Epithelial cell of esophagus (primary cell): Measurements from ENCODE around the gene PSMA2.

Experiments
- DNase-seq: peaks from one replicate; pipeline ENCODE4 v3.0.0; 2010; ENCODE audit warnings: low read depth
- H3K4me3 ChIP-seq: 2 replicates; pipeline ENCODE4 v1.5.1; 2011; ENCODE audit warnings: mild to moderate bottlenecking, low read length, control low read depth
- TF ChIP-seq, protein P1 (sequence below): IDR thresholded peaks from 2 replicates; pipeline ENCODE4 v1.5.1; 2011; ENCODE audit warnings: low read depth, mild to moderate bottlenecking, low read length, control low read depth, inconsistent platforms; ENCODE audit not compliant: insufficient read depth; ENCODE audit errors: missing control alignments

Gene PSMA2

DNA sequence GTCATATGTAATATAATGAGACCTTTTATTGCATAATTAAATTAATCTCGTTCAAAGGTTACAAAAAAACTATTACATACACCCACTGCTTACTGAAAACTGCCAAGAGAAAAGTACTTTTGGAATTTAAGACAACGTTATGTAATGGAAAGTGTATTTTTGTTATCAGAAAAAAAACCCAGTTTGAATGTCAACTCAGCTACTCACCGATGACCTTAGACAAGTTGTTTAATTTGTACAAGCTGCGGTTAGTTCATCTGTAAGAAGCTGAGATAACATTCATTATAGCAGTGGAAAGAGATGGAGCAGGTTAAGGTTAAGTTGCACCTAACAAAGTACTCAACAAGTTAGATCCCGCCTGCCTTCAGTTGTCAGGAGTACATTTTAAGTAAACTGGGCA lies 1.1 kb downstream of the PSMA2 start:
- TF ChIP-seq, protein P1, sequence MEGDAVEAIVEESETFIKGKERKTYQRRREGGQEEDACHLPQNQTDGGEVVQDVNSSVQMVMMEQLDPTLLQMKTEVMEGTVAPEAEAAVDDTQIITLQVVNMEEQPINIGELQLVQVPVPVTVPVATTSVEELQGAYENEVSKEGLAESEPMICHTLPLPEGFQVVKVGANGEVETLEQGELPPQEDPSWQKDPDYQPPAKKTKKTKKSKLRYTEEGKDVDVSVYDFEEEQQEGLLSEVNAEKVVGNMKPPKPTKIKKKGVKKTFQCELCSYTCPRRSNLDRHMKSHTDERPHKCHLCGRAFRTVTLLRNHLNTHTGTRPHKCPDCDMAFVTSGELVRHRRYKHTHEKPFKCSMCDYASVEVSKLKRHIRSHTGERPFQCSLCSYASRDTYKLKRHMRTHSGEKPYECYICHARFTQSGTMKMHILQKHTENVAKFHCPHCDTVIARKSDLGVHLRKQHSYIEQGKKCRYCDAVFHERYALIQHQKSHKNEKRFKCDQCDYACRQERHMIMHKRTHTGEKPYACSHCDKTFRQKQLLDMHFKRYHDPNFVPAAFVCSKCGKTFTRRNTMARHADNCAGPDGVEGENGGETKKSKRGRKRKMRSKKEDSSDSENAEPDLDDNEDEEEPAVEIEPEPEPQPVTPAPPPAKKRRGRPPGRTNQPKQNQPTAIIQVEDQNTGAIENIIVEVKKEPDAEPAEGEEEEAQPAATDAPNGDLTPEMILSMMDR: no peak
- no peak for DNase-seq
- H3K4me3 ChIP-seq: peak overlapping the region; percentile 88

DNA sequence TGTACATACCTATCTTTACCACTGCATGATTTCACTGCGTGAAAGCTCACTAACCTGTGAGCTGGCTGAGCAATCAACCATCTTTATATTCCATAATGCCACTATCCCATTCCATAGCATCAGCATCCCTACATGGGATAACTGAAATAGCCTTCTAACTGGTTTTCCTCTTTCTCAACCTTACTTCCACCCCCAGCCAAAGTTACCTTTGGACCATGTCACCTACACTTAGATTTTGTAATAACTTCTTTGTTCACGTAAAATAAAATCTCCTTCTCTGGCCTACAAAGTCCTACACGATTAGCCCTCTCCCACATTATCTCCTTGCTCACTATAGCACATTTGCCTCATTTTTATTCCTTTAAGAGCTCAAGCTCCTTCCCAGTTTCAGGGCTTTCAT lies 2.5 kb downstream of the PSMA2 start:
- TF ChIP-seq, protein P1: no peak
- H3K4me3 ChIP-seq: no peak overlapping the region

DNA sequence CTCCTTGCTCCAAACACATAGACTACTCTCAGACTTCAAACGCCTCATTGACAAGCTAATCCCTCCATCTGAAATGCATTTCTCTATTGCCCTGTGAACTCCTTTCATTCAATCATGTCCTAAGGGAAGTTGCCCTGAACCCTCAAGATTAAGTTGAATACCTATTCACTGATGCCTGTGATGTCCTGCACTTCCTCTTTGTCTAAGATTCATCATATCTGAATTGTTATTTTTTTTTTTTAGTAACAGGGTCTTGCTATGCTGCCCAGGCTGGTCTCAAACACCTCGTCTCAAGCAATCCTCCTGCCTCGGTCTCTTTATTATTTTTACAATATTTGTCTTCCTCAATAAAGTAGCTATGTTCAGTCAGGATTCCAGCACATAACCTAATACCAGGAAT lies 3.2 kb downstream of the PSMA2 start:
- TF ChIP-seq, protein P1: no peak
- DNase-seq: no peak
- H3K4me3 ChIP-seq: no peak overlapping the region

More for the DNA sequence above, 2.5 kb downstream of the PSMA2 start:
- no peak for DNase-seq

DNA sequence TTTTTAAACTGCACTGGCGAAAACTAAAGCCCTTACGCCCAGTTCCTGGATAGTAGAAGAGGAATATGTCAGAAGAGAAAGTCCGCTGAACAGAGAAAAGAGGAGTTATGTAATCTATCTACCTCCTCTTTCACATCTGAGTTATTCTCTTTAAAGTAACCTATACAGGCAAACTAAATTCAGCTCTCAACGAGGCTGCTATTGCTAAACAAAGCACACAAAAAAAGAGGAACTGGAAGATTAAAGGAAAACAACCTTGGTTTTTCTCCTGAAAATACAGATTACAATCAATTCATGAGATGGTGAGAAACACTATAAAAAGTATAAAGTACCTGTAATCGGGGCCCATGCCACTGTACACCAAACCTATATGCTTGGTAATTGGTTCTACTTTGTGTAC lies 5.8 kb downstream of the PSMA2 start:
- DNase-seq: no peak
- TF ChIP-seq, protein P1: no peak
- no peak overlapping the region for H3K4me3 ChIP-seq

DNA sequence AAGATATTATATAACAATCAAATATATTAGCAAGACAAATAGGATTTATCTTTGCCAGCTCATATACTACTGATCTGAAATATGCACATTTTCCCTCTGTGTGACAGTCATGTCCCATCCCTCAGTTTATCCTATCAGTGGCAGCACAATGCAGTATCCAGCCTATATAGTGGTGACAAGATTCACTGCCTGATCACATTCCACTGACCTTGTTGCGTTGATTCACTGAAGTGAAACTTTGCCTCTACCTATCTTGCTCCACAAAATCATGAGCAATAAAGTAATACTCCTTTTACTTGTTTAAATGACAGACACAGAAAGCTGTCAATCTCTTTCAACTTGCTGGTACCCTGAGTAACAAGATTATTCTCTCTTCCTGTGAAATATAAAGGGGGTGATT lies 6.3 kb downstream of the PSMA2 start:
- TF ChIP-seq, protein P1: no peak
- peak; percentile 40 for DNase-seq
- H3K4me3 ChIP-seq: no peak overlapping the region

DNA sequence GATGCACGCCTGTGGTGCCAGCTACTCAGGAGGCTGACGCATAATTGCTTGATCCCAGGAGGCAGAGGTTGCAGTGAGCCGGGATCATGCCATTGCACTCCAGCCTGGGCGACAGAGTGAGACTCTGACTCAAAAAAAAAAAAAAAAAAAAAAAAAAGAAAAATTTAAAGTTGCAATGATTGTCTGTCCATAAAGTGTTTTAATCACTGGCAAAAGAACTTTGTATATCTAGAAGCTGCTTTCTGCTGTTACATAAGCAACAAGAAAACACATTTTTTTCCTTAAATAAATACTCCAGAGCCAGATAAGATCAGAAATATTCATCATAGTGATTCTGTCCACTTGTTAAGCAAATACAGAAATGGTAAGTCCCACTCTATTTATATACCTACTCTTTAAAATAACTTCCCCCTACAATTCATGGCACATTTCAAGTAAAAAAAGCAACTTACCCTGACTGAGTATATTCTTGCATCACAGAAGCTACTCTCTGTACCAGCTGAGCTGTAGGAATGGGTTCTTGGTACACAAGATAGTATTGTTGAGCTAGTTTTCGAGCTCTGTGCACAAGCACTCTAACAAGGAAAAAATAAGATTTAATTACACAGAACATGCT lies 7.6 kb downstream of the PSMA2 start:
- no peak overlapping the region for H3K4me3 ChIP-seq
- TF ChIP-seq, protein P1: no peak
- DNase-seq: no peak

DNA sequence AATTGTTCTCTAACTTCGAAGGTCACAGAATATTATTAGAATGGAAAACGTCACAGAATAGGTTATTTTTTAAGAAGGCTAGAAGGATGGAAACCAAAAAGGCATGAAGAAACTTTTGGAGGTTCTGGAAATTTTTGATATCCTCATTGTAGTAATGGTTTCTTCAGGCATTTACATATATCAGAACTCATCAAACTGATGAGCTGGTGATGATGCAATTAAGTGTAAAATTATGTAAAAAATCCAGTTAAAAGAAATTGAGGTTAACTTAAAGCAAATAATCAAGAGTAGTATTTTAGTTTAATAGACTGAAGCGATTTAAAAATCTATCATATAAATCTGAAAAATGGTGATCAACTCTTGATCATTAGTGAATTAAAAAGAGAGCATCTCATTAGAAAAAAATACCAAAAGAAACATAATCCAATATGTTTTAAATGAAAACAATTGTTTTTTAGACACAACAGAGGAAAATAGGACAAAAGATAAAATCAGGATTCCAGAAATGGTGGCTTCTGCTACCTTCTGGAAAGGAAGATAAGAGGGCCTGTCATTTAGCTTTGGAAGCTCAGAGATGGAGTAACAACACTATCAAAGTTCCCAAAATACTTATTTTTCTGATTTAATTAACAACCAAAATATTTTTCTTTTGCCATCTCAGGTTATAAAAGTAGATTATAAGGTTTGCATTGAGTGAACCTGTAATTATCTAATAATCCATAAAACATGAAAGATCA lies 9.8 kb downstream of the PSMA2 start:
- H3K4me3 ChIP-seq: no peak overlapping the region
- DNase-seq: no peak
- TF ChIP-seq, protein P1: no peak
